GM12872 (cell line): ENCODE measurements around the gene DNAH10.

Source experiments
- TF ChIP-seq, protein P1 (sequence below): IDR thresholded peaks from 3 replicates; pipeline ENCODE4 v1.5.1; 2011; ENCODE audit warnings: low read depth, mild to moderate bottlenecking, low read length, moderate library complexity; ENCODE audit not compliant: insufficient read depth

Gene DNAH10

DNA sequence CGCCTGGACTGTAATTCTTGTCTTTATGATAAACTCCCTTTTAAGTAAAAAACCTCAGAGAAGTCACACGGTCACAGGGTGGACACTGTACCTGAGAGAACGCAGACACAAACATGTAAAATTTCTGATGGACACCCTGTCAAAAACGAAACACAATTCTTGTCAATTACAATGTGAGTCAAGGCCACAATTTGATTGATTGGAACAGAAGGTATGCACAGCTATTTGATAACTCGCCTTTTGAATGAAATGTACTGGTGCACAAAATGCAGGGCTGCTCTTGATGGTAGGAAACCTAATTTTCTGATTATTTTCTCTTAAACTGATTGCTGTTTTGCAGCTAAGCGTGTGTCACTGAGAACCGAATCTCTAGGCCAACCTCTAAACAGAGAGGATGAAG, 9.2 kb downstream of the DNAH10 start:
- TF ChIP-seq, protein P1, sequence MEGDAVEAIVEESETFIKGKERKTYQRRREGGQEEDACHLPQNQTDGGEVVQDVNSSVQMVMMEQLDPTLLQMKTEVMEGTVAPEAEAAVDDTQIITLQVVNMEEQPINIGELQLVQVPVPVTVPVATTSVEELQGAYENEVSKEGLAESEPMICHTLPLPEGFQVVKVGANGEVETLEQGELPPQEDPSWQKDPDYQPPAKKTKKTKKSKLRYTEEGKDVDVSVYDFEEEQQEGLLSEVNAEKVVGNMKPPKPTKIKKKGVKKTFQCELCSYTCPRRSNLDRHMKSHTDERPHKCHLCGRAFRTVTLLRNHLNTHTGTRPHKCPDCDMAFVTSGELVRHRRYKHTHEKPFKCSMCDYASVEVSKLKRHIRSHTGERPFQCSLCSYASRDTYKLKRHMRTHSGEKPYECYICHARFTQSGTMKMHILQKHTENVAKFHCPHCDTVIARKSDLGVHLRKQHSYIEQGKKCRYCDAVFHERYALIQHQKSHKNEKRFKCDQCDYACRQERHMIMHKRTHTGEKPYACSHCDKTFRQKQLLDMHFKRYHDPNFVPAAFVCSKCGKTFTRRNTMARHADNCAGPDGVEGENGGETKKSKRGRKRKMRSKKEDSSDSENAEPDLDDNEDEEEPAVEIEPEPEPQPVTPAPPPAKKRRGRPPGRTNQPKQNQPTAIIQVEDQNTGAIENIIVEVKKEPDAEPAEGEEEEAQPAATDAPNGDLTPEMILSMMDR, result no peak

- TF ChIP-seq, protein P1, result no peak
Observed at GRCh38 chr12:123772074-123772473, 10.0 kb downstream of the DNAH10 start.

DNA sequence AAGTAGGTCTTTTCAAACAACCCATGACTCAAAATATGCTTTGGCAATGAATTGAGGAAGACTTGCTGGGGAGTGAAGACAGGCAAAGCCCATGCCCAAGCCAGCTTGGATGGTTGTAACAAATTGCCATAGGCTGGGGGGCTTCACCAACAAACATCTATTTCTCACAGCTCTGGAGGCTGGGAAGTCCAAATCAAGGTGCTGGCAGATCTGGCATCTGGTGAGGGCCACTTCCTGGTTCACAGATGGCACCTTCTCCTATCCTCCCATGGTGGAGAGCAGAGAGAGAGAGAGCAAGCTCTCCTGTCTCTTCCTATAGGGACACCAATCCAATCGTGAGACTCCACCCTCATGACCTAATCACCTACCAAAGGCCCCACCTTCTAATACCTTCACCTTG, 11.3 kb downstream of the DNAH10 start:
- TF ChIP-seq, protein P1, result no peak

DNA sequence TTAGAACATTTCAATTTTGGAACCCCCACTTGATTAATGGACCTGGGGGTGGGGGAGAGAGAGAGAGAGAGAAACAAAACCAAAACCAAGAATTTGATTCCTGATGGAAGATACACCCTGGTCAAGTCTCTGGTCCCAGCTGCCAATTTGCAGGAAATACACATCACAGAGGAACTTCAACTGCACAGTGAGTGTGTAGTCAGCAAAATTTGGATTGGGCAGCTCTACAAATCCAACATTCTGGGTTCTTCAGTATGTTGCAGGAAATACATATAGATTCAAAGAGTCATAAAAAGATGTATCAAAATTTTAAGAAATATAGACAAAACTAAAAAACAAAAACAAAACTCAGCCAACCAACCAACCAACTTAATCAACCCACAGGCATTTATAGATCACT, 17.4 kb downstream of the DNAH10 start:
- TF ChIP-seq, protein P1, result no peak

DNA sequence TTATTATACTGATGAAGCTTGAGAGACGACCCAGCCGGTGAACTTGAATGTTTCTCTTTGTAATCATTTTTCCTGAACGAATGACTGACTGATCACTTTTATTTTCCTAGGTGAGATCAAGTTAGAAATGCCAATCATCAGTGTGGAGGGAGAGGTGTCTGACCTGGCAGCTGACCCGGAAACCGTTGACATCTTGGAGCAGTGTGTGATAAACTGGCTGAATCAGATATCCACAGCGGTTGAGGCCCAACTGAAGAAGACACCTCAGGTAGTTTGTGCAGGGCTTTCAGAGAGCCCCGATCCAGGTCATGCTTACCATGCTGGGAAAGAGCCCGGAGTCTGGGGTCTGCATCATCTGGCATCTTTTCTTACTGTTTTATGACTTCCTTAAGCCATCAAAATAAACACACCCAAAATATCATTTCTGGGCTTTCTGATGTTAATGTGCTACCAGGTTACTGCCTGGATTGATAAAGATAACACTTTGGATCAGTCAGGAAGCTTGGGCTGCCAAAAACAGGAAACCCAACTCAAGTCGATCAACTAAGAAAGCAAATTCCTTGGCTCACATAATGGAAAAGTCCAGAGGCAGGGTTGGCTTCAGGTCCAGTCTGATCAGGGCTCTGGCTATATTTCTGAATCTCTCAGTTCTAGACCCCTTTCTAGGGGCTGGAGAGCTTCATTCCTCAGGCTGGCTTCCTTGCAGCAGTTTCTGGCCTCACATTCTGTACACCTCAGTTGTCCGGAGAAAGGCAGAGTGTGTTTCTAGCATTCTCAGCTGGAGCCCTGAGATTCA, 21.1 kb downstream of the DNAH10 start:
- TF ChIP-seq, protein P1, result no peak

DNA sequence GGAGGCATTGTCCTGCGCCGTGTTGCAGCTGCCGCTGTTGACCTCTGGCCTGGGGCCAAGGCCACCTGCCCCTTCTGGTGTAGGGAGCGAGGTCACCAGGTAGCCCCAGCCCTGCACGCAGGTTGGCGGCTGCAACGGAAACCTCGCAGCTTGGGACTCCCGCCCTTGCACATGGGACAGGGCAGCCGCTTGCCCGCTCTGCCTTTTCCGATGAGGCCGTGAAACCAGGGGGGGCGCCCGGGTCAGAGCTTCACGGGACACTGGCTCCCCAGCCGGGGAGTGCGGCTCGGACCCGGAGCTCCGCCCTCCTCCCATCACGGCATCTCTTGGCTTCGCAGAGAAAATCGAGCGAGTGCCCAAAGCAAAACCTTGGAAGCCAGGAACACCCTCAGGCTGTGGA, 25.4 kb downstream of the DNAH10 start:
- TF ChIP-seq, protein P1, result no peak

DNA sequence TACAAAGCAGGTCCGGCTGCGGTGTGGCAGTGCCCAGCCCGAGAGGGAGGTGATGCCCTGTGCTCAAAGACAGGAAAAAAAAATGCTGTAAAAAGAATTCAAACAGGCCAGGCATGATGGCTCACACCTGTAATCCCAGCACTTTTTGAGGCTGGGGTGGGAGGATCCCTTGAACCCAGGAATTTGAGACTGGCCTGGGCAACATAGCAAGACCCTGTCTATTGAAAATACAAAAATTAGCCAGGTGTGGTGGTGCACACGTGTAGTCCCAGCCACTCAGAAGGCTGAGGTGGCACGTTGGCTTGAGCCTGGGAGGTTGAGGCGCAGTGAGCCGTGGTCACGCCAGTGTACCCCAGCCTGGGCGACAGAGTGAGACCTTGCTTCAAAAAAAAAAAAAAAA, 26.4 kb downstream of the DNAH10 start:
- TF ChIP-seq, protein P1, result no peak
